A673 (cell line): ENCODE data around the gene IFI44L. TPM values are rescaled to one million over a fixed set of nuclear protein-coding genes. Genes with fewer than 3 reads are reported as not detected.

ENCODE experiments used
- BruUV-seq: library from RNA; stranded (reverse); fragments of 400-500 nt; replicated peaks from 2 replicates; lab custom pipeline; 2021; lab: Mats Ljungman, UMichigan
- CTCF ChIA-PET: fragments of 300-600 bp; sonication (Branson Sonifier 250); formaldehyde crosslinking; loops from one replicate; lab custom pipeline; 2022; ENCODE audit warnings: antibody characterized with exemption; lab: Charles Lee
- POLR2A ChIA-PET: fragments of 300-600 bp; sonication (Branson Sonifier 250); formaldehyde crosslinking; loops from one replicate; lab custom pipeline; 2022; ENCODE audit warnings: antibody characterized with exemption; ENCODE audit not compliant: low non-redundant PET; lab: Charles Lee
- DNase-seq: peaks from one replicate; pipeline ENCODE4 v3.0.0-alpha.2; 2015; ENCODE audit warnings: low spot score
- H3K27ac ChIP-seq: fragments of 200-600 bp; sonication (generic); 2 replicates; pipeline ENCODE4 v1.5.1; 2016; ENCODE audit warnings: mixed run types, low read depth, mild to moderate bottlenecking, mixed read lengths, antibody characterized with exemption, low read length; ENCODE audit not compliant: poor library complexity, severe bottlenecking
- H3K27me3 ChIP-seq: fragments of 200-600 bp; sonication (generic); replicated peaks from 2 replicates; pipeline ENCODE4 v1.6.1; 2017; ENCODE audit warnings: mixed run types, low read depth, mild to moderate bottlenecking, mixed read lengths, antibody characterized with exemption, low read length; ENCODE audit not compliant: insufficient read depth, poor library complexity
- H3K36me3 ChIP-seq: fragments of 200-600 bp; sonication (generic); 2 replicates; pipeline ENCODE4 v1.6.1; 2016; ENCODE audit warnings: mixed run types, mild to moderate bottlenecking, mixed read lengths, antibody characterized with exemption, low read length; ENCODE audit not compliant: insufficient read depth, poor library complexity, severe bottlenecking
- H3K4me1 ChIP-seq: fragments of 200-600 bp; sonication (generic); 2 replicates; pipeline ENCODE4 v1.6.1; 2017; ENCODE audit warnings: mixed run types, mild to moderate bottlenecking, mixed read lengths, antibody characterized with exemption, low read length; ENCODE audit not compliant: insufficient read depth, poor library complexity, severe bottlenecking
- H3K4me3 ChIP-seq: fragments of 200-600 bp; sonication (generic); 2 replicates; pipeline ENCODE4 v1.5.1; 2016; ENCODE audit warnings: low read depth, mixed run types, mild to moderate bottlenecking, mixed read lengths, low read length; ENCODE audit not compliant: poor library complexity, severe bottlenecking
- H3K9me3 ChIP-seq: fragments of 200-600 bp; sonication (generic); 2 replicates; pipeline ENCODE4 v1.6.1; 2016; ENCODE audit warnings: mixed run types, low read depth, mild to moderate bottlenecking, mixed read lengths, antibody characterized with exemption, low read length; ENCODE audit not compliant: poor library complexity, severe bottlenecking
- EZH2 ChIP-seq: fragments of 200-600 bp; sonication (generic); IDR thresholded peaks from 2 replicates; pipeline ENCODE4 v1.6.1; 2017; ENCODE audit warnings: borderline replicate concordance, low read depth, mild to moderate bottlenecking, mixed read lengths, antibody characterized with exemption, low read length; ENCODE audit not compliant: poor library complexity, severe bottlenecking
- intact Hi-C: fragments of 100-400 bp; cut with micrococcal nuclease; formaldehyde crosslinking; loops from one replicate; pipeline ENCODE4 v1.10.0; 2022; ENCODE audit not compliant: unreplicated experiment
- total RNA-seq: library from RNA; stranded (reverse); gene quantifications from 2 replicates; pipeline ENCODE4 v1.2.3, GENCODE V29; 2021
- TF ChIP-seq, protein P1 (sequence below): fragments of 300-800, 200-600 bp; sonication (generic); conservative IDR thresholded peaks from 2 replicates; pipeline ENCODE4 v1.5.1; 2017; ENCODE audit warnings: low read depth, mild to moderate bottlenecking, antibody characterized with exemption, low read length, moderate library complexity, mixed read lengths

Gene IFI44L
- total RNA-seq, 1 experiment from 2014 or later, result 7.5 TPM

DNA sequence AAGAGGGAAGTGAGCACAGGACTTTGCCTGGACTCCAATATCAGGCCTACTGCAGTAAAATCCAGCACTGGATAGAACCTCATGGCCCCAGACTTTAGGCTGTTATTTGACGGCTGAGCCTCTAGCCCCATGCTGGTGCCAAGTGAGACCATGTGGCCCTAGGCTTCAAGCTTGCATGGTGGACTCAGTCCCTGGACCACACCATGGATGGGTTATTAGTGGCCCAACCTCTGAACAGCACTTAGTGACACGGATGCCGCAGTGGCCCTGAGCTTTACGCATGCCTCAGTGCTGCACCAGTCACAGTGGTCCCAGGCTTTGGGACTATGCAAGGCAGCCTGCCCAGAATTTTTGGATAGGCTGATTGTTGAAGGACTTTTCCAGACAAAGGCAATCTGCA lies 13.0 kb downstream of the IFI44L start:
- Histone ChIP-seq H3K9me3 (no peaks in the 10 kb centered on the region), H3K4me1 (no peaks in the 10 kb centered on the region), H3K36me3 (no peaks in the 10 kb centered on the region), H3K27me3 (no peaks in the 10 kb centered on the region), H3K4me3 (no peak overlapping the region), H3K27ac (no peak overlapping the region)
- intact Hi-C loops, result no loop called here
- DNase-seq, result no peak
- BruUV-seq, result no TSS peak
- TF ChIP-seq, protein P1, sequence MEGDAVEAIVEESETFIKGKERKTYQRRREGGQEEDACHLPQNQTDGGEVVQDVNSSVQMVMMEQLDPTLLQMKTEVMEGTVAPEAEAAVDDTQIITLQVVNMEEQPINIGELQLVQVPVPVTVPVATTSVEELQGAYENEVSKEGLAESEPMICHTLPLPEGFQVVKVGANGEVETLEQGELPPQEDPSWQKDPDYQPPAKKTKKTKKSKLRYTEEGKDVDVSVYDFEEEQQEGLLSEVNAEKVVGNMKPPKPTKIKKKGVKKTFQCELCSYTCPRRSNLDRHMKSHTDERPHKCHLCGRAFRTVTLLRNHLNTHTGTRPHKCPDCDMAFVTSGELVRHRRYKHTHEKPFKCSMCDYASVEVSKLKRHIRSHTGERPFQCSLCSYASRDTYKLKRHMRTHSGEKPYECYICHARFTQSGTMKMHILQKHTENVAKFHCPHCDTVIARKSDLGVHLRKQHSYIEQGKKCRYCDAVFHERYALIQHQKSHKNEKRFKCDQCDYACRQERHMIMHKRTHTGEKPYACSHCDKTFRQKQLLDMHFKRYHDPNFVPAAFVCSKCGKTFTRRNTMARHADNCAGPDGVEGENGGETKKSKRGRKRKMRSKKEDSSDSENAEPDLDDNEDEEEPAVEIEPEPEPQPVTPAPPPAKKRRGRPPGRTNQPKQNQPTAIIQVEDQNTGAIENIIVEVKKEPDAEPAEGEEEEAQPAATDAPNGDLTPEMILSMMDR, result no peak
- no peak for TF ChIP-seq EZH2
- CTCF ChIA-PET, result no interaction called here
- POLR2A ChIA-PET, result no interaction called here

DNA sequence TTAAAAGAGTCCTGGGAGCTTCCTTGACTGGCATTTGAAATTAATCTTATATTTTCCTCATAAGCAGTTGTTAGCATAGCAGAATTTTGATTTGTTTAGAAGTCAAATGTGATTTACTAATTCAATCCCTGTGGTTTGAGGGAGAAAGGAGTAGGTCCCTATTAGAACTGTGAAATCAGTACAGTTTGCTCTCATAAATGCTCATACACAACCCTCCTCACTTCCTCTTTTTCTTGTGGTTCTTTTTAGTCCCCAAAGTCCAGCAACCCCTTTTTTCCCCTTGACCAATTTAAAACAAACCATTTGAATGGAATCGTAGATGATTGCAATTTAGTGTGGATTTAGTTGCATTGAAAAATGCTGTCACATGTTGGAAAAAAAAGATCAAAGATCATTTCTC lies 20.2 kb downstream of the IFI44L start:
- Histone ChIP-seq H3K27ac (no peak overlapping the region), H3K36me3 (no peaks in the 10 kb centered on the region), H3K4me3 (no peak overlapping the region), H3K4me1 (no peaks in the 10 kb centered on the region), H3K27me3 (no peaks in the 10 kb centered on the region), H3K9me3 (peaks cover 6% of the 10 kb centered on the region)
- BruUV-seq, result no TSS peak
- no peak for TF ChIP-seq EZH2
- TF ChIP-seq, protein P1, result no peak
- ChIA-PET POLR2A (no interaction called here), CTCF (no interaction called here)
- intact Hi-C loops, result no loop called here
- DNase-seq, result no peak

DNA sequence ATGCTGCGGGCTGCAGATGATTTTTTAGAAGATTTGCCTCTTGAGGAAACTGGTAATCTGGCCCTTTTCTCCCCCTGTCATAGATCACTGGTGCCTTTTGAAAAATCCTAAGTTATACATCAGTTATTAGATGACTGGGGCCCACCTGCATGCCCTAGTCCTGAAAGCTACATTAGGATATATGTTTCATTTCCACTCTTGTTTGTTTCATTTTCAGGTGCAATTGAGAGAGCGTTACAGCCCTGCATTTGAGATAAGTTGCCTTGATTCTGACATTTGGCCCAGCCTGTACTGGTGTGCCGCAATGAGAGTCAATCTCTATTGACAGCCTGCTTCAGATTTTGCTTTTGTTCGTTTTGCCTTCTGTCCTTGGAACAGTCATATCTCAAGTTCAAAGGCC lies 21.3 kb downstream of the IFI44L start:
- TF ChIP-seq EZH2, result no peak
- TF ChIP-seq, protein P1, result no peak
- Histone ChIP-seq H3K36me3 (no peaks in the 10 kb centered on the region), H3K4me3 (no peak overlapping the region), H3K27me3 (no peaks in the 10 kb centered on the region), H3K4me1 (no peaks in the 10 kb centered on the region), H3K9me3 (peaks cover 6% of the 10 kb centered on the region), H3K27ac (no peak overlapping the region)
- POLR2A ChIA-PET, result no interaction called here
- CTCF ChIA-PET, result no interaction called here
- intact Hi-C loops, result no loop called here
- BruUV-seq, result no TSS peak
- DNase-seq, result no peak
